SK-N-SH (cell line): ENCODE measurements around the gene SNED1. TPM values are rescaled to one million over a fixed set of nuclear protein-coding genes. Genes with fewer than 3 reads are reported as not detected.
A peak's percentile ranks its signal among the peaks of the same experiment; 100 is the strongest.

Experiments used
- CTCF ChIA-PET: fragments of 300-600, 350-600 bp; formaldehyde crosslinking; extraction: SDS; loops from one replicate; lab custom pipeline; 2021; lab: Yijun Ruan, JAX
- POLR2A ChIA-PET: fragments of 350-600 bp; sonication (Branson Sonifier 250); formaldehyde crosslinking; extraction: SDS; loops from one replicate; lab custom pipeline; 2020; ENCODE audit warnings: antibody characterized with exemption, inconsistent platforms; lab: Yijun Ruan, JAX
- DNase-seq: peaks from one replicate; pipeline ENCODE4 v3.0.0; 2012
- H2AFZ ChIP-seq: fragments of 200-600 bp; sonication (generic); 2 replicates; pipeline ENCODE4 v1.8.1; 2016; ENCODE audit warnings: antibody characterized with exemption, mild to moderate bottlenecking, low read depth
- H3F3A ChIP-seq: fragments of 200-600 bp; sonication (generic); replicated peaks from 2 replicates; pipeline ENCODE3; 2016; ENCODE audit warnings: antibody characterized with exemption, mild to moderate bottlenecking; ENCODE audit not compliant: insufficient read depth
- H3K27ac ChIP-seq, 2 experiments: fragments of 200-500 bp in 1 of 2; fragments of 200-600 bp in 1 of 2; sonication (Bioruptor generic) in 1 of 2; sonication (generic), shearing (Covaris generic) in 1 of 2; 2 replicates each; pipeline versions ENCODE4 v1.5.1 to v1.6.1; 2014 to 2016; ENCODE audit warnings: low read depth in 2 of 2, inconsistent platforms in 1 of 2, low read length in 1 of 2, mild to moderate bottlenecking in 1 of 2, mixed read lengths in 1 of 2
- H3K27me3 ChIP-seq: fragments of 200-600 bp; sonication (generic), shearing (Covaris generic); 2 replicates; pipeline ENCODE4 v1.6.1; 2016; ENCODE audit warnings: mixed run types; ENCODE audit not compliant: insufficient read depth
- H3K36me3 ChIP-seq, 2 experiments: fragments of 200-500 bp in 1 of 2; fragments of 200-600 bp in 1 of 2; sonication (Bioruptor generic) in 1 of 2; sonication (generic) in 1 of 2; replicated peaks in 1 of 2; 2 replicates each; pipeline versions ENCODE3 to v1.5.1; 2014 to 2016; ENCODE audit warnings: low read length in 1 of 2, mild to moderate bottlenecking in 1 of 2; ENCODE audit not compliant: insufficient read depth in 2 of 2, control insufficient read depth in 1 of 2
- H3K4me1 ChIP-seq, 2 experiments: fragments of 200-500 bp in 1 of 2; fragments of 200-600 bp in 1 of 2; sonication (Bioruptor generic) in 1 of 2; sonication (generic), shearing (Covaris generic) in 1 of 2; 2 replicates each; pipeline versions ENCODE4 v1.5.1 to v1.6.1; 2014 to 2016; ENCODE audit warnings: low read depth in 1 of 2, low read length in 1 of 2, mixed run types in 1 of 2; ENCODE audit not compliant: insufficient read depth in 2 of 2, control insufficient read depth in 1 of 2
- H3K4me2 ChIP-seq: fragments of 200-600 bp; sonication (generic), shearing (Covaris generic); 2 replicates; pipeline ENCODE4 v1.6.1; 2017; ENCODE audit warnings: mixed run types
- H3K4me3 ChIP-seq, 2 experiments: fragments of 200-500 bp in 1 of 2; fragments of 200-600 bp in 1 of 2; sonication (Bioruptor generic) in 1 of 2; sonication (generic), shearing (Covaris generic) in 1 of 2; 2 replicates each; pipeline versions ENCODE4 v1.5.1 to v1.8.1; 2014 to 2016; ENCODE audit warnings: low read depth in 2 of 2, inconsistent platforms in 1 of 2, low read length in 1 of 2, mild to moderate bottlenecking in 1 of 2, mixed read lengths in 1 of 2, moderate library complexity in 1 of 2
- H3K79me2 ChIP-seq: fragments of 200-600 bp; sonication (generic); 2 replicates; pipeline ENCODE4 v1.8.1; 2017; ENCODE audit warnings: mild to moderate bottlenecking; ENCODE audit not compliant: insufficient read depth
- H3K9ac ChIP-seq: fragments of 200-600 bp; sonication (generic); 2 replicates; pipeline ENCODE4 v1.6.1; 2017; ENCODE audit warnings: mixed run types
- H3K9me2 ChIP-seq: fragments of 200-600 bp; sonication (generic); 2 replicates; pipeline ENCODE4 v1.6.1; 2017; ENCODE audit warnings: mixed run types
- H3K9me3 ChIP-seq: fragments of 200-600 bp; sonication (generic); 2 replicates; pipeline ENCODE4 v1.6.1; 2017; ENCODE audit warnings: mixed run types, mild to moderate bottlenecking, moderate library complexity
- H4K20me1 ChIP-seq: fragments of 200-600 bp; sonication (generic); 2 replicates; pipeline ENCODE4 v1.6.1; 2017; ENCODE audit warnings: mild to moderate bottlenecking, mixed run types; ENCODE audit not compliant: insufficient read depth
- EP300 ChIP-seq, 2 experiments: IDR thresholded peaks; 2 replicates each; pipeline versions ENCODE4 v1.4.0 to v1.6.1; 2012; ENCODE audit warnings: borderline replicate concordance in 1 of 2, low read depth in 1 of 2, low read length in 1 of 2
- FOSL2 ChIP-seq: IDR thresholded peaks from 2 replicates; pipeline ENCODE4 v1.4.0; 2012; ENCODE audit warnings: low read depth, mild to moderate bottlenecking, moderate library complexity, borderline replicate concordance
- FOXJ3 ChIP-seq: sonication (generic); formaldehyde crosslinking; IDR thresholded peaks from 2 replicates; pipeline ENCODE4 v1.5.1; 2020; ENCODE audit warnings: mild to moderate bottlenecking, missing genetic modification reagents
- GATA2 ChIP-seq: sonication (generic); formaldehyde crosslinking; IDR thresholded peaks from 2 replicates; pipeline ENCODE4 v1.5.0; 2020; ENCODE audit warnings: mild to moderate bottlenecking, missing genetic modification reagents
- JUND ChIP-seq: IDR thresholded peaks from 2 replicates; pipeline ENCODE4 v1.4.0; 2012
- MXI1 ChIP-seq: IDR thresholded peaks from 2 replicates; pipeline ENCODE4 v1.6.1; 2012; ENCODE audit warnings: mild to moderate bottlenecking, low read depth, low read length, improper control_type of control experiment
- RCOR1 ChIP-seq: fragments of 150-350 bp; IDR thresholded peaks from 2 replicates; pipeline ENCODE4 v1.6.1; 2017; ENCODE audit warnings: antibody characterized with exemption, low read length
- RXRA ChIP-seq: IDR thresholded peaks from 2 replicates; pipeline ENCODE4 v1.4.0; 2012; ENCODE audit warnings: low read depth, mild to moderate bottlenecking, borderline replicate concordance
- SIN3A ChIP-seq: IDR thresholded peaks from 2 replicates; pipeline ENCODE4 v1.6.1; 2012; ENCODE audit warnings: low read depth, mild to moderate bottlenecking, low read length, moderate library complexity, borderline replicate concordance
- TEAD4 ChIP-seq: IDR thresholded peaks from 2 replicates; pipeline ENCODE4 v1.4.0; 2012; ENCODE audit warnings: mild to moderate bottlenecking, borderline replicate concordance; ENCODE audit not compliant: insufficient read depth
- WGBS: methylation state at CpG from one replicate; pipeline ENCODE4 v1.1.6; 2017; ENCODE audit warnings: low lambda C conversion rate; 5-methylcytosine and 5-hydroxymethylcytosine counted together
- polyA plus RNA-seq, 3 experiments: library from polyadenylated mRNA; depleted of rRNA; stranded (reverse); fragments of >200 nt; gene quantifications; 2 replicates each; pipeline ENCODE4 v1.2.3, GENCODE V29; 2012
- TF ChIP-seq, protein P1 (sequence below): IDR thresholded peaks from 2 replicates; pipeline ENCODE4 v1.6.1; 2012; ENCODE audit warnings: mild to moderate bottlenecking, low read depth, low read length, moderate library complexity
- TF ChIP-seq, protein P2 (sequence below): IDR thresholded peaks from 2 replicates; pipeline ENCODE4 v1.4.0; 2012; ENCODE audit warnings: low read depth, borderline replicate concordance

The SNED1 gene
- polyA plus RNA-seq, 1 of the 3 experiments (the other 2 are of a cell fraction): 0.03 TPM

DNA sequence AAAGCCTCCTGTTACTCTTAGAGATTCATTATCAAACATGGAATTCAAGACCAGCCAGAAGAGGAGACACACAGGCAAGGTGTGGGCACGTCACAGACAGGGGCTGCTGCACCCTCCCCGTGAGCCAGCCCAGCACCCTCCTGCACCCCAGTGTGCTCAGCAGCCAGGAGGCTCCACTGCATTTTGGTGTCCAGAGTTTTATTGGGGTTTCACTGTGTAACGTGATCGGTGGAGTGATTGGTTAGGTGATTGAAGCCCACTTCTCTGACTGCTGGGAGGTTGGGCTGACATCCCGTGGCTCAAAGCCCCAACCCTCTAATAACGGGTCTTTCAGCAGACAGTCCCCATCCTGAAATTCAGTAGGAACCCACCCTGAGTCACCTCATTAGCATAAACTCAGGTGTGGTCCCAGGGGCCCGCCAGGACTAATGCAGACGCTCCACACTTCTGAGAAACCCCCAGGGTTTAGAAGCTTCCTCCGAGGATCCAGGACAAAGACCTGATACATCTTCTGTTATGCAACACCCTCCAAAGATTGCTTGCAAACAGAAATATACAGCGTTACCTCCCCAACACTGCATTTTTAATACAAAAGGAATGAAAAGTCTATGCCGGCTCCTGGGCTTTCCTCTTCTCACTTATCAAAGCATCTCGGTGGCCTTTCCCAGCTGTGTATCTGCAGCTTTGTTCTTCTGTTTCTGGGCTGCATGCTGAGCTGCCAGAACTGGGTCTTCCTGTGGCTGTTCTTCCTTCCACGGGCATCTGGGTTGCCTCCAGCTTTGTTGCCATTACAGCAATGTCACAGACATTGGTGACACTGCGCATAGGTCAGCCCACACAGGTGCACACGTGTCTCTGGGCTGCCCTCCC is 43.7 kb upstream of the SNED1 start:
- TF ChIP-seq, protein P1, sequence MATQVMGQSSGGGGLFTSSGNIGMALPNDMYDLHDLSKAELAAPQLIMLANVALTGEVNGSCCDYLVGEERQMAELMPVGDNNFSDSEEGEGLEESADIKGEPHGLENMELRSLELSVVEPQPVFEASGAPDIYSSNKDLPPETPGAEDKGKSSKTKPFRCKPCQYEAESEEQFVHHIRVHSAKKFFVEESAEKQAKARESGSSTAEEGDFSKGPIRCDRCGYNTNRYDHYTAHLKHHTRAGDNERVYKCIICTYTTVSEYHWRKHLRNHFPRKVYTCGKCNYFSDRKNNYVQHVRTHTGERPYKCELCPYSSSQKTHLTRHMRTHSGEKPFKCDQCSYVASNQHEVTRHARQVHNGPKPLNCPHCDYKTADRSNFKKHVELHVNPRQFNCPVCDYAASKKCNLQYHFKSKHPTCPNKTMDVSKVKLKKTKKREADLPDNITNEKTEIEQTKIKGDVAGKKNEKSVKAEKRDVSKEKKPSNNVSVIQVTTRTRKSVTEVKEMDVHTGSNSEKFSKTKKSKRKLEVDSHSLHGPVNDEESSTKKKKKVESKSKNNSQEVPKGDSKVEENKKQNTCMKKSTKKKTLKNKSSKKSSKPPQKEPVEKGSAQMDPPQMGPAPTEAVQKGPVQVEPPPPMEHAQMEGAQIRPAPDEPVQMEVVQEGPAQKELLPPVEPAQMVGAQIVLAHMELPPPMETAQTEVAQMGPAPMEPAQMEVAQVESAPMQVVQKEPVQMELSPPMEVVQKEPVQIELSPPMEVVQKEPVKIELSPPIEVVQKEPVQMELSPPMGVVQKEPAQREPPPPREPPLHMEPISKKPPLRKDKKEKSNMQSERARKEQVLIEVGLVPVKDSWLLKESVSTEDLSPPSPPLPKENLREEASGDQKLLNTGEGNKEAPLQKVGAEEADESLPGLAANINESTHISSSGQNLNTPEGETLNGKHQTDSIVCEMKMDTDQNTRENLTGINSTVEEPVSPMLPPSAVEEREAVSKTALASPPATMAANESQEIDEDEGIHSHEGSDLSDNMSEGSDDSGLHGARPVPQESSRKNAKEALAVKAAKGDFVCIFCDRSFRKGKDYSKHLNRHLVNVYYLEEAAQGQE: no peak
- TF ChIP-seq TEAD4: no peak
- no peak for TF ChIP-seq FOSL2
- no peak for TF ChIP-seq SIN3A
- TF ChIP-seq, protein P2, sequence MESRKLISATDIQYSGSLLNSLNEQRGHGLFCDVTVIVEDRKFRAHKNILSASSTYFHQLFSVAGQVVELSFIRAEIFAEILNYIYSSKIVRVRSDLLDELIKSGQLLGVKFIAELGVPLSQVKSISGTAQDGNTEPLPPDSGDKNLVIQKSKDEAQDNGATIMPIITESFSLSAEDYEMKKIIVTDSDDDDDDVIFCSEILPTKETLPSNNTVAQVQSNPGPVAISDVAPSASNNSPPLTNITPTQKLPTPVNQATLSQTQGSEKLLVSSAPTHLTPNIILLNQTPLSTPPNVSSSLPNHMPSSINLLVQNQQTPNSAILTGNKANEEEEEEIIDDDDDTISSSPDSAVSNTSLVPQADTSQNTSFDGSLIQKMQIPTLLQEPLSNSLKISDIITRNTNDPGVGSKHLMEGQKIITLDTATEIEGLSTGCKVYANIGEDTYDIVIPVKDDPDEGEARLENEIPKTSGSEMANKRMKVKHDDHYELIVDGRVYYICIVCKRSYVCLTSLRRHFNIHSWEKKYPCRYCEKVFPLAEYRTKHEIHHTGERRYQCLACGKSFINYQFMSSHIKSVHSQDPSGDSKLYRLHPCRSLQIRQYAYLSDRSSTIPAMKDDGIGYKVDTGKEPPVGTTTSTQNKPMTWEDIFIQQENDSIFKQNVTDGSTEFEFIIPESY: no peak
- TF ChIP-seq EP300 (IDR thresholded peaks at IDR 0.05; ENCODE audit: borderline replicate concordance in 1 of 2, low read depth in 1 of 2, low read length in 1 of 2): peak in 1 of 2 experiments; percentile 39; a peak in 1 of 4 replicates
- TF ChIP-seq MXI1: peak; percentile 85
- TF ChIP-seq RXRA: no peak
- peak; percentile 43; the same call in 1 of the 2 replicates for TF ChIP-seq FOXJ3 (CRISPR knock-in tag)
- TF ChIP-seq RCOR1: peak; percentile 26; the same call in 1 of the 2 replicates
- TF ChIP-seq GATA2 (CRISPR knock-in tag): peak; percentile 76
- no peak for TF ChIP-seq JUND
- no peaks in the 10 kb centered on the region for H3F3A ChIP-seq
- H3K4me2 ChIP-seq: no peak overlapping the region
- peaks cover 0 to 44% of the 10 kb centered on the region in 2 experiments; a peak in 1 of 4 replicates for H3K4me1 ChIP-seq
- H4K20me1 ChIP-seq: no peaks in the 10 kb centered on the region
- H3K36me3 ChIP-seq: no peaks in the 10 kb centered on the region
- no peaks in the 10 kb centered on the region for H3K79me2 ChIP-seq
- H3K4me3 ChIP-seq: no peak overlapping the region
- H3K27me3 ChIP-seq: no peaks in the 10 kb centered on the region
- DNase-seq: peak; percentile 68
- no peak overlapping the region for H2AFZ ChIP-seq
- ChIA-PET POLR2A (interaction anchor here (0.6 kb wide), 1 partner anchor 389 kb away, joined by 3 read pairs; no protein-coding TSS in a partner anchor), CTCF (interaction anchor here (0.7 to 2.1 kb wide), 6 partner anchors 27 to 114 kb away, joined by 3 to 12 read pairs (median 3); no protein-coding TSS in a partner anchor)
- WGBS: 32% methylated on average over 13 of the region's 15 CpGs
- no peaks in the 10 kb centered on the region for H3K9me3 ChIP-seq
- H3K27ac ChIP-seq: peak overlapping the region in 1 of 2 experiments; percentile 44; a peak in 2 of 4 replicates
- no peak overlapping the region for H3K9ac ChIP-seq
- H3K9me2 ChIP-seq: no peaks in the 10 kb centered on the region
